ENCODE data around the gene ARHGDIG.
"Not testable (repeated sequence)": the region's sequence is repeated elsewhere in the genome, so short reads cannot be mapped to it uniquely, and the experiment has no call there.

The ARHGDIG gene

DNA sequence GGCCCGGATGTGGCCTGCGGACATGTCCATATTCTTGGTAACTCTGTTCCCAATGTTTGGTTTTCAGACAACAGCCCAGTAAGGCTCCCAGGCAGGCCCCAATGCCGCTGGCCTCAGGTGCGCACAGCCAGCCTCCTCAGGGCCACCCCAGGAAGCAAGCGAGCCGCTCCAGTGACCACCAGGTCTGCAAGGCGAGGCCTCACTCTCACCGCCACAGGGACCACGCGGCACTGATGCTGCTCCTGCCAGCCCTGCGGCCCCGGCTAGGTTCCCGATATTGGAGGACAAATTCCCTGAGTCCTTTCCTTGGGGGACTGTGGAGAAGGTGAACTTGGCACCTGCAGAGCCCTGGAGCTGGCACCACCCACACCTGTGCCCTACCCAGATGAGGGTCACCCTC is 21.6 kb downstream of the ARHGDIG start:
- no peak for DNase-seq

DNA sequence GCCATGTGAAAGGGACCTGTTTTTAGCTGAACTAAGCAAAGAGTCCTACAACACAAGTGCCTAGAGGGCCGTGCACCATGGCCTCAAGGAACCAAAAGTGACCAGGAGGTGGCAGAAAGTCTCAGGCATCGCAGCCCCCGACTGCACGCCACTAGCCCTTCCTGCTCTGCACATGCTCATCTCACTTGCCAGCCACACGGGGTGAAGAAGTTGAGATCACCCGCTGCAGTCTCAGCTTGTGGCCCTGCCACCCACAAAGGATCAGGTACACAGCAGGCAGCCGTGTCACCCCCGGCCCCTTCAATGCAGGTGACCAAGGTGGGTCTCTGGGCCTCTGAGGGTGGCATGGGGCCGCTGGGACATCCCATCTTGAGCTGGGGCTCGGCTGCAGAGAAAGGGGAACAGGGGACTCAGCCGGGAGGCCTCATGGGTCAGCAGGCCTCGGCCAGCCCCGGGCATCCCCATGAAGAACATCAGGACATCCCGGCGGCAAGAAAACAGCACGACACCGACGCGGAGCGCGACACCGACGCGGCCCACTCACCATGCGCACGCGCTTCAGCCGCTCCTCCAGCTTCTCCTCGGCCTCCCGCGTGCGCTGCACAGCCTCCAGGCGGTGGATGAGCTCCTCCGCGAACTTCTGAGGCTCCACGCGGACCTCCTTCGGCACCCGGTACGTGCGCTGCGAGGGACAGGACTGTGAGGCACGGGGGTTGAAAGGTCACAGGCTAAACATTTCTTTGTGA is 23.5 kb downstream of the ARHGDIG start:
- no peak for DNase-seq

DNA sequence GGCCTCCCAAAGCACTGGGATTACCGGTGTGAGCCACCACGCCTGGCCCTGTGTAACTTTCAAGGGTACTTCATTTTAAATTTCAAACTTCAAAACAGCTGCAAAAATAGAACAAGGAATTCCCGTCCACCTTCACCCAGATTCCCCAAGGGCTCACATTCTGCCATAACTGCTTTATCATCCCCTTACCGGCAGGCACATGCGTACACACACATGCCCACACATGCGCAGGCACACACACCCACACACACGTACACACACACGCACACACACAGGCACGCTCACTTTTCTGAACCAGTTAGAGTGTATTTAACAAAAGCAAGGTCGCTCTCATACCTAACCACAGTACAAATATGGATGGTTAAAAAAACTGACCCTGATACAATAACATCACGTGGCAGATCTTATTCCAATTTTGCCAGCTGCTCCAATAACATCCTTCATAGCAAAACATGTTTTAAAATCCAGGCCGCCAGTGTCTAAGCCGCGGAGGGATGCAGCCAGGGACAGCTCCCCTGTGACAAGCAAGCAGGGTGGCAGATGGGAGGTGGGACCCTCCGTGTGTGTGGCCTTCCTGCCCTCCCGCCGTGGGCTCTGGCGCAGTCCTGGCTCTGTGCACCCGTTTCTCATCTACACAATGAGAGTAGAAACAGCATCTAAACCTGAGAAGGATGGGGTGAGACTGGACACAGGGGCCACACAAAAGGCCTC is 25.7 kb downstream of the ARHGDIG start:
- no peak for DNase-seq

GRCh38 chr16:306911-307370 is 26.6 kb downstream of the ARHGDIG start:
- no peak for DNase-seq

GRCh38 chr16:307691-308312 is 27.4 kb downstream of the ARHGDIG start:
- DNase-seq: no peak

DNA sequence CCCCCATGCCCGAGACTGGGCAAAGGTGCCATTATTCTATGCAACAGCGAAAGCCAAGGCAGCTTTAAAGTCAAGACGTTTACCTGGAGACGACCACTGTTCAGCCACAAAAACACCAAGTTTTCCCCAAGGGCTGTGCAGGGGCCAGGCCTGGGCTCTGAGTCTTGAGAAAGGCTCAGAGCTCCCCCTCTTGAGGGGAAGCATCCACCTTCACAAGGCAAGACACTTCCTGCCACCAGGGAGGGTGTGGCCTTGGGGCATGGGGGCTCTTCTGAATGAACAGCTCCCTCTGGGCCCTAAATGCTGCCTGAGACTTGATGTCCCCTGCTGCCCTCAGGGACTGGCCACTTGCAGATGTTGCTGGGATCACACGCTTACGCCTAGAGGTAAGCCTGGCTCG is 29.1 kb downstream of the ARHGDIG start:
- DNase-seq: no peak

GRCh38 chr16:311725-312124 is 31.3 kb downstream of the ARHGDIG start:
- DNase-seq: no peak

DNA sequence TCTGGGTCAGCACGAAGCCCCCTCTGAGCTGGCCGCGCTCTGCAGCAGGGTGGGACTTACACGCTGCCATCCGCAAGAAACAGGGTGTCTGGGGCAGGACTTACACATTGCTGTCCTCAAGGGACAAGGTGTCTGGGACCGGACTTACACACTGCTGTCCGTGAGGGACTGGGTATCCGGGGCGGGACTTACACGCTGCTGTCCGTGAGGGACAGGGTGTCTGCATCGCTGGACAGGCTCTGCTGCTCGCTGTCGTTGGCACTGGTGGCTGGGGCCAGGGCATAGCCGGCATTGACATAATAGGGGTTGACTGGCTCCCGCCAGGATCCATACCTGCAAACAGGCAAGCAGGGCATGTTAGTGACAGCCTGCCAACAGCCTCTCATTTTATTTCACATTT is 34.0 kb downstream of the ARHGDIG start:
- no peak for DNase-seq

GRCh38 chr16:314795-315299 is 34.5 kb downstream of the ARHGDIG start:
- no peak for DNase-seq

DNA sequence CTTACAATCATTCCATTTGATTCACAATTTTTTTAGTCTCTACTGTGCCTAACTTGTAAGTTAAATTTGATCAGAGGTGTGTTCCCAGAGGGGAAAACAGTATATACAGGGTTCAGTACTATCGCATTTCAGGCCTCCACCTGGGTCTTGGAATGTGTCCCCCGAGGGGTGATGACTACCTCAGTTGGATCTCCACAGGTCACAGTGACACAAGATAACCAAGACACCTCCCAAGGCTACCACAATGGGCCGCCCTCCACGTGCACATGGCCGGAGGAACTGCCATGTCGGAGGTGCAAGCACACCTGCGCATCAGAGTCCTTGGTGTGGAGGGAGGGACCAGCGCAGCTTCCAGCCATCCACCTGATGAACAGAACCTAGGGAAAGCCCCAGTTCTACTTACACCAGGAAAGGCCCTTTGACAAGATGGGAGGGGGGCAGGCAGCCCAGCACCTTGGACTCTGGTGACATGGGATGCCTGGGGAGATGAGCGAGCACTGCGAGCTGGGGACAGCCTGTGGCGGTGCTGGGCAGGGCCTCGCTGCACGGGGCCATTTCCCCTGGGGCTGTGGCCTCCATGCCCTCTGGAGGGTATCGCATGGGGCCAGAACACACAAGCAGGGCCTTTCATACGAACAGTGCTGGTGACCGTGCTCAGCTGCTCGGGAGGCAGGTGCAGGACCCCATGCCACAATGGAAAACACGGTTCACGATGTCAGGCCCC is 36.5 kb downstream of the ARHGDIG start:
- DNase-seq: no peak

- DNase-seq: no peak
Observed at GRCh38 chr16:317583-317982, 37.2 kb downstream of the ARHGDIG start.

DNA sequence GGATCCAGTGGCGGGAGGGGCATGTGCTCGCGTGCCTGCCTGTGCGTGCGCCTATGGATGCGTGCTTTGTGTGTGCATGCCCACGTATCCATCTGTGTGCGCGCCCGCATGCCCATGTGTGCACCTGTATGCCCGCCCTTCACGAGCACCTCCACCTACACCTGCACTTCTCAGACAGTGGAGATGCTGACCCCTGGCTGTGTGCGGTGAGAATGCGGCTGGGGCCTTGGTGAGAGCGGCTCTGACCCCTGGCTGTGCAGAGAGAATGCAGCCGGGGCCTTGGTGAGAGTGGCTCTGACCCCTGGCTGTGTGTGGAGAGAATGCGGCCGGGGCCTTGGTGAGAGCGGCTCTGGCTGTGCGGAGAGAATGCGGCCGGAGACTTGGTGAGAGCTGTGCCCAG is 38.2 kb downstream of the ARHGDIG start:
- DNase-seq: no peak

DNA sequence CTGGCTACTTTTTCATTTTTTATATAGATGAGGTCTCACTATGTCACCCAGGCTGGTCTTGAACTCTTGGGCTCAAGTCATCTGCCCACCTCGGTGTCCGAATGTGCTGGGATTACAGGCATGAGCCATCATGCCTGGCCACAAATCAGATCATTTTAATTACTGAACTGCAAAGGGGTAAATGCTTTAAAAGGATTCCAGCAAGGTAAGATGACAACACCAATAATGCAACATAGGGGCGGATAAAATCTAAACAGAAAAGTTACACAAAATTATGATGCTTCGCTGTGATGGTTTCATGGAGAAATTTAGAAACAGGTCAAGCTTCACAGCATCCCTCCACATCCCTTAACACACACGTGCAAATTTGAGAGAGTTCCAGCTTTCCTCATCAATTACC is 39.8 kb downstream of the ARHGDIG start:
- no peak for DNase-seq

GRCh38 chr16:321532-321931 is 41.1 kb downstream of the ARHGDIG start:
- no peak for DNase-seq

DNA sequence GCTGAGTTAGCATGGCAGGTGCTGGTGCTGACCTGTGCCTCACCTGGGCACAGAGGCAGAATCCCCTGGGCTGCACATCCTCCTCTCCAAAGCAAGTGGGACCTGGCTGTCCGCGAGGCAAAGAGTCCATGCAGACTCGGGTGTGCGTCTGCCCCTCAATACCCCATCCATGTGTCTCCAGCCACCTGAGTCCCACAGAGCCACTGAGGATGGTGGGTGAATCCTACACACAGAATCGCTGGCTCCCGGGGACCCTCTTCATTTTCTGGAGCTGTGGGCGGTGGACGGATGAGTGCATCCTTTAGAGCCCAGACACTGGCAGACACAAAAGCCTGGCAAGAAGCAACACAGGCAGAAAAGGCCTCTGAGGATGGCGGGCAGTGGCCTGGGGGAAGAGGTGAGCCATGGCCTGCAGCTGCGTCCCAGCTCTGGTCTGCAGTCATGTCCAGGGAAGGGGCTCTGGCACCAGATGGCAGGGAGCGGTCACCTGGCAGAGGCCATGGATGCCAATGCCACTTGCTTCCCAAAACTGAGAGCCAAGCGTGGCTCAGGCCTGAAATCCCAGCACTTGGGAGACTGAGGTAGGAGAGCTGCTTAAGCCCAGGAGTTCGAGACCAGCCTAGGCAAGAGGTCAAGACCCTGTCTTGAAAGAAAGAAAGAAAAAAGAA is 42.2 kb downstream of the ARHGDIG start:
- DNase-seq: no peak

DNA sequence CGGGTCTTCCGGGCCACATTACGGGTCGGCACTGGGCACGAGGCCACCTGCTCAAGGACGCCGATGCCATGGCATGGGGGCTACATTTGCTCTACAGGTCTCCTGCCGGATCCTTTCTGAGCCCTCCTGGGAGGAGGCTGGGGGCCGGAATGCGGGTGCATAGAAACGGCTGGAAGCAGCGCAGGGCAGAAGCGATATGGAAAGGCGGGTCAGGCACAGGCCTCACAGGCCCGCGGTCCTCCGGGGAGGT is 43.7 kb downstream of the ARHGDIG start:
- no peak for DNase-seq

DNA sequence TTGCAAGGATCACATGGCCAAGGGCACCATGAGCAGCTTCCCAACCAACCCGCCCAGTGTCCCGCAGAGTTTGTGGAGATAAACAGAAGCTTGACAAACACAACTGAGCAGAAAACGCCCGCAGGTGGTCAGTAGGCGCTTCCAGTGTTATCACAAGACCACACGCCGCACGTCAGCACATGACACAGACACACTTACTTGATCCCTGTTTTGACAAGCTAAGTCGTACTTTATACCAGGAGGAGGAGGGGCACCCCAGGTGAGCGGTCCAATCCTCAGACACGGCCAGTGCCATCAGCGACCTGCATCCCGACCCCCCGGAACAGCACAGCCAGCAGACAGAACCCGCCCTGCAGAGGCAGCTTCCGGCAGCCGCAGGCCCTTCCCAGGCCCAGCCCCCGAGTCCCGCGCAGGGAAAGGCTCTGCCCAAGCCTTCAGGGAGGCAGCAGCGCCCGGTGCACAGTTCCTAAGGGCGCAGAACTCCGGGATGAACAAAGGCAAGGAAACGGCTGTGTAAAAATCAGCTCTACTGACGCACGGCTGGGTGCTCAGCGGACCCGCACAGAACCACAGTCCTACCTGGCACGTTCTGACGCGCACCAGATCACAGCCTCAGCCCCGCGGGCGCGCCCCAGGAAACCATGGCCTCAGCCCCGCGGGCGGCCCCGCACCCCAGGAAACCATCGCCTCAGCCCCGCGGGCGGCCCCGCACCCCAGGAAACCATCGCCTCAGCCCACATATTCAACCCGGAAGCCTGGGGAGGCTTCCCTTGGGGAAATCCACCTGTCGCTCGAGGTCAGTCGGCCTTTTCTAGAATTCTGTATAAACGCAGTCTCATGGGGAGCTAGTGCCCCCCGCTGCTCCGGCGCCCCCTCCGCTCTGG is 44.3 kb downstream of the ARHGDIG start:
- peak; percentile 46 for DNase-seq

DNA sequence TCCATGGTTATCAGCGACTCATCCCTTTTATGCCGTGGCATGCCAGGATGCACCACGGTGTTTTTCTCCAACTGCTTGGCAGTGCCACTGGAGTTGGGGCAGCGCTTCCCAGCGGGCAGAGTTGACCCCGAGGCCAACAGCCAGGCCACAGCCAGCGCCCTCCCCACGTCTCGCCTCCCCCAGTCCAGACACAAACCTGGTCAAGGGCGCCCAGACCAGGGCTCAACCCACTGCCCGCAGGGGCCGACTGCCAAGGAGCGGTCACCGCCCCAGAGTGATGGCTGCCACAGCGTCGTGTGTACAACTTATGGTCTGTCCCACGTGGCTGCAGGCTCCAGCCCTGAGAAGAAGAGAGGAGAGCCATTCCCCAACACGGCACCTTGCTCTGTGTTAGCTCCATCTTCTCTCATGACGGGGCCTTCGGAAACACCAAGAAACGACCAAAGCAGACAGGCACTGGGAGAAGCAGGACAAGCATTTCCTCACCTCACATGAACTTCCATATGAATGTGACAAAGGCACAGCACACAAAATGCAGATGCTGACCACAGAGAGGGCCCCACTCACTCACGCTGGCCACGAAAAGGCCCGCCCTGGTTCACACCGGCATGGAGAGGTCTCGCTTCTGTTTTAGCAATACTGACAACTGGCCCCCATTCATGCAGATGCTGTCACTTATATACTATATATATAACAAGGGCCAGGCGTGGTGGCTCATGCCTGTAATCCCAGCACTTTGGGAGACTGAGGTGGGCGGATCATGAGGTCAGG is 45.2 kb downstream of the ARHGDIG start:
- no peak for DNase-seq

DNA sequence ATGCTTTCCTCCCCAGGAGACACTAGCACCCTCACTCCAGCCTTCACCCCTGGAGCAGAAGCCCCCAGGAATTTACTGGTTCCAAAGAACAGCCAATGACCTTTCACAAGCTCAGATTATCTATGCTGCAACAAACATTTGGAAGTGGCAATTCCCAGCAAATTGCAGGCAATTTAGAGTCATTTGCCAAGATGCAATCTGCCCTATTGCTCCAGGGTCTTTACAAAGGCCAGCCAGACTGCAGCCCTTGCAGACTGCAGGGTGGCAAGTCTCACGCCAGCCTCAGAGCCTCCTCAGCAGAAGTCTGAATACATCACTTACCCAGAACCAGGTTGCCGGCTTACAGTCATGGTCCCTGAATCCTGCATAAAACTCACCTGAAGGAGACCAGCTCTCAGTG is 50.4 kb downstream of the ARHGDIG start:
- no peak for DNase-seq

DNA sequence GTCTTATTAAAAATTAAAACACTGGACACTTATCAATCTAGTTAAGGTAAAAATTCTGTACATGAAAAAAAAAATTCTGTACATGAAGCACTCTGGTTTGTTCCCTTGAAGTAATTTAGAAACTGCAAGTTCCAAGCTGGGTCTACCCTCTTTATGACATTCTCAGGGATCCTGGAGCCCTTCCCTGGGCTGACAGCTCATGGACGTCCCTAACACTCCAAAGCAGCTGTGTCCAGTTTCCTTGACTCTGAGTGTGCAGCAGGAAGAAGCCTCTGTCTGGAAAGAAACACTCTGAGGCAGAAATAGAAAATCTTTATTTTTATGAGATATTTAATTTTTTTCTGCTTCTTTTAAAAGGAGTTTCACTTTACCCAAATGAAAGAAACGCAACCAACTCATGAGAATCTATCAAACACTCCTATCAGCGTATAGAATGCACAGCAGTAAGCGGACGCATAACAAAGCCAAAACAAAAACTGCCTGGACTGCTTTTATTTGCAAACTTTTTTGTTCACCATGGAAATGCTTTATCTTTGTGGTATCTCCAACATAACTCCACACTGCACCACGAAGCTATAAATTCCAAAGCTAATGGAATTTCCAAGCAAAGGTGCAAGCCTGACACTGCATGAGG is 50.9 kb downstream of the ARHGDIG start:
- not testable (repeated sequence) for DNase-seq

All from activated CD4-positive, alpha-beta T cell treated with anti-CD3 and anti-CD28 coated beads, Interleukin-2, amount 50 U/mL, for 16 hours (primary cell).